H1 (cell line): Measurements from ENCODE around the gene TIGD6. TPM values are rescaled to one million over a fixed set of nuclear protein-coding genes. Genes with fewer than 3 reads are reported as not detected.

Experiments
- BACH1 ChIP-seq: IDR thresholded peaks from 2 replicates; pipeline ENCODE4 v1.6.1; 2012; ENCODE audit warnings: low read length, improper control_type of control experiment
- BCL11A ChIP-seq, 2 experiments: IDR thresholded peaks; one replicate each; pipeline ENCODE4 v1.6.1; 2011; ENCODE audit warnings: low read depth in 2 of 2, low read length in 2 of 2, mild to moderate bottlenecking in 2 of 2
- CBX5 ChIP-seq: fragments of 300-800, 300-1000 bp; sonication (generic); IDR thresholded peaks from 2 replicates; pipeline ENCODE4 v1.7.1; 2016; ENCODE audit warnings: antibody characterized with exemption, low read length, low read depth
- CHD2 ChIP-seq: IDR thresholded peaks from 2 replicates; pipeline ENCODE4 v1.6.1; 2012; ENCODE audit warnings: low read length, improper control_type of control experiment
- CHD7 ChIP-seq: fragments of 300-600 bp; sonication (generic); IDR thresholded peaks from 2 replicates; pipeline ENCODE4 v1.7.1; 2012; ENCODE audit warnings: low read length, moderate library complexity, mild to moderate bottlenecking, inconsistent platforms; ENCODE audit not compliant: insufficient replicate concordance
- GABPA ChIP-seq: IDR thresholded peaks from 2 replicates; pipeline ENCODE4 v1.6.1; 2011; ENCODE audit warnings: mild to moderate bottlenecking, low read length, moderate library complexity, borderline replicate concordance; ENCODE audit not compliant: insufficient read depth
- JUN ChIP-seq: IDR thresholded peaks from 2 replicates; pipeline ENCODE4 v1.6.1; 2011; ENCODE audit warnings: low read depth, mild to moderate bottlenecking, improper control_type of control experiment, low read length
- KDM5A ChIP-seq: fragments of 200-600 bp; IDR thresholded peaks from 2 replicates; pipeline ENCODE4 v1.7.1; 2012; ENCODE audit warnings: mild to moderate bottlenecking, low read length, inconsistent platforms, mixed read lengths
- MAX ChIP-seq: IDR thresholded peaks from 2 replicates; pipeline ENCODE4 v1.6.1; 2012; ENCODE audit warnings: inconsistent platforms
- NRF1 ChIP-seq: IDR thresholded peaks from 2 replicates; pipeline ENCODE4 v1.6.1; 2011; ENCODE audit warnings: mild to moderate bottlenecking, low read depth, low read length, improper control_type of control experiment
- POLR2A ChIP-seq, 2 experiments: IDR thresholded peaks; 1 replicate in 1 of 2; 2 replicates in 1 of 2; pipeline ENCODE4 v1.6.1; 2011; ENCODE audit warnings: low read depth in 2 of 2, low read length in 2 of 2, mild to moderate bottlenecking in 2 of 2; ENCODE audit errors: control extremely low read depth in 1 of 2
- RBBP5 ChIP-seq: IDR thresholded peaks from 2 replicates; pipeline ENCODE4 v1.7.1; 2012; ENCODE audit warnings: low read depth, mild to moderate bottlenecking, inconsistent platforms, low read length, moderate library complexity, borderline replicate concordance
- SIRT6 ChIP-seq: IDR thresholded peaks from one replicate; pipeline ENCODE4 v1.7.1; 2012; ENCODE audit warnings: low read length, inconsistent platforms
- TBP ChIP-seq: IDR thresholded peaks from 2 replicates; pipeline ENCODE4 v1.6.1; 2011; ENCODE audit warnings: low read depth, low read length, improper control_type of control experiment
- polyA plus RNA-seq, 7 experiments: library from polyadenylated mRNA; depleted of rRNA in 3 of 7; stranded (reverse) in 5 of 7; unstranded in 2 of 7; fragments of >200 nt in 5 of 7; fragments of 200-250 nt in 2 of 7; gene quantifications; 1 replicate in 5 of 7; 2 replicates in 1 of 7; 4 replicates in 1 of 7; pipeline versions ENCODE4 v1.2.1 to v1.2.3, GENCODE V29; 2011 to 2013; ENCODE audit warnings: missing spikeins in 2 of 7, mixed read lengths in 2 of 7
- total RNA-seq: library from RNA; stranded (reverse); fragmentation: NEBNext Ultra II Directional; extraction: Animal tissue kit (Norgen Biotek cat#: 25700); gene quantifications from 2 replicates; pipeline ENCODE4 v1.2.1, GENCODE V29; 2021

Gene TIGD6
- total and polyA plus RNA-seq, 2 of the 8 experiments (the other 6 are each of a cell fraction or from before 2014, with no cell fraction given), result 1.3 to 2.4 TPM

- TF ChIP-seq CHD7 (no peak), CHD2 (no peak), MAX (no peak), SIRT6 (no peak), JUN (no peak), GABPA (no peak), BACH1 (no peak), KDM5A (no peak), BCL11A (IDR thresholded peaks at IDR 0.05; ENCODE audit: low read depth in 2 of 2, low read length in 2 of 2) (no peak), NRF1 (no peak), POLR2A (IDR thresholded peaks at IDR 0.05; ENCODE audit: control extremely low read depth in 1 of 2, low read depth in 2 of 2, low read length in 2 of 2) (no peak), CBX5 (no peak), RBBP5 (no peak), TBP (no peak)
Observed at GRCh38 chr5:150015415-150015814, 15.0 kb upstream of the TIGD6 start (continued).
